Measurements from ENCODE around the gene SERP2. TPM values are rescaled to one million over a fixed set of nuclear protein-coding genes. Genes with fewer than 3 reads are reported as not detected.

The SERP2 gene
- polyA plus RNA-seq, 1 donor from 2014 or later = 15.4 TPM

DNA sequence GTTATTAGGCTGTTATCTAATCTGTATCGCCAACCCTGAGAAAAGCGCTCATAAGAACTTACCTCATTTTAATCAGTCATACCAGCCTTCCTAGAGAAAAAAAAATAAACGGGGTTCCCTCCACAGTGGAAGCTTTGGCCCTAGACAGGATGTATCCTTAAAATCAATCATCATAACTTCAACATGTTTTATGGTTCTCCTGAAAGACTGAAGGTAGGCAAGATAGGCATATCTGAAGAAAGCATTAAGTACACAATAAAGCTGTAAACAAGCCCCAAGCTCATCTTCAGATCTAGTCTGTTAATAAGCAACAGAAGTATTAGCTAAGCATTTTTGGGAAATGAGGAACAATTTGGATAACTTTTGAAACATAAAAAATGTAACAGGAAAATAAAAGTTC, 18.7 kb upstream of the SERP2 start:
- H3K9me3 ChIP-seq (ENCODE audit: low read length) = no peaks in the 10 kb centered on the region
- TF ChIP-seq RAD21 (conservative IDR thresholded peaks at IDR 0.05) (no peak), SMC3 (conservative IDR thresholded peaks at IDR 0.05; ENCODE audit: poor library complexity) (no peak), EZH2 (IDR thresholded peaks at IDR 0.05; ENCODE audit: borderline replicate concordance, insufficient read depth, low read length, poor library complexity, severe bottlenecking) (no peak), MXI1 (conservative IDR thresholded peaks at IDR 0.05; ENCODE audit: poor library complexity, severe bottlenecking) (no peak), TAF1 (IDR thresholded peaks at IDR 0.05; ENCODE audit: low read depth) (no peak), POLR2AphosphoS5 (IDR thresholded peaks at IDR 0.05) (no peak), EP300 (conservative IDR thresholded peaks at IDR 0.05; ENCODE audit: poor library complexity, severe bottlenecking) (no peak)
- TF ChIP-seq, protein P1, sequence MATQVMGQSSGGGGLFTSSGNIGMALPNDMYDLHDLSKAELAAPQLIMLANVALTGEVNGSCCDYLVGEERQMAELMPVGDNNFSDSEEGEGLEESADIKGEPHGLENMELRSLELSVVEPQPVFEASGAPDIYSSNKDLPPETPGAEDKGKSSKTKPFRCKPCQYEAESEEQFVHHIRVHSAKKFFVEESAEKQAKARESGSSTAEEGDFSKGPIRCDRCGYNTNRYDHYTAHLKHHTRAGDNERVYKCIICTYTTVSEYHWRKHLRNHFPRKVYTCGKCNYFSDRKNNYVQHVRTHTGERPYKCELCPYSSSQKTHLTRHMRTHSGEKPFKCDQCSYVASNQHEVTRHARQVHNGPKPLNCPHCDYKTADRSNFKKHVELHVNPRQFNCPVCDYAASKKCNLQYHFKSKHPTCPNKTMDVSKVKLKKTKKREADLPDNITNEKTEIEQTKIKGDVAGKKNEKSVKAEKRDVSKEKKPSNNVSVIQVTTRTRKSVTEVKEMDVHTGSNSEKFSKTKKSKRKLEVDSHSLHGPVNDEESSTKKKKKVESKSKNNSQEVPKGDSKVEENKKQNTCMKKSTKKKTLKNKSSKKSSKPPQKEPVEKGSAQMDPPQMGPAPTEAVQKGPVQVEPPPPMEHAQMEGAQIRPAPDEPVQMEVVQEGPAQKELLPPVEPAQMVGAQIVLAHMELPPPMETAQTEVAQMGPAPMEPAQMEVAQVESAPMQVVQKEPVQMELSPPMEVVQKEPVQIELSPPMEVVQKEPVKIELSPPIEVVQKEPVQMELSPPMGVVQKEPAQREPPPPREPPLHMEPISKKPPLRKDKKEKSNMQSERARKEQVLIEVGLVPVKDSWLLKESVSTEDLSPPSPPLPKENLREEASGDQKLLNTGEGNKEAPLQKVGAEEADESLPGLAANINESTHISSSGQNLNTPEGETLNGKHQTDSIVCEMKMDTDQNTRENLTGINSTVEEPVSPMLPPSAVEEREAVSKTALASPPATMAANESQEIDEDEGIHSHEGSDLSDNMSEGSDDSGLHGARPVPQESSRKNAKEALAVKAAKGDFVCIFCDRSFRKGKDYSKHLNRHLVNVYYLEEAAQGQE (IDR thresholded peaks at IDR 0.05; ENCODE audit: borderline replicate concordance) = no peak
- TF ChIP-seq, protein P2, sequence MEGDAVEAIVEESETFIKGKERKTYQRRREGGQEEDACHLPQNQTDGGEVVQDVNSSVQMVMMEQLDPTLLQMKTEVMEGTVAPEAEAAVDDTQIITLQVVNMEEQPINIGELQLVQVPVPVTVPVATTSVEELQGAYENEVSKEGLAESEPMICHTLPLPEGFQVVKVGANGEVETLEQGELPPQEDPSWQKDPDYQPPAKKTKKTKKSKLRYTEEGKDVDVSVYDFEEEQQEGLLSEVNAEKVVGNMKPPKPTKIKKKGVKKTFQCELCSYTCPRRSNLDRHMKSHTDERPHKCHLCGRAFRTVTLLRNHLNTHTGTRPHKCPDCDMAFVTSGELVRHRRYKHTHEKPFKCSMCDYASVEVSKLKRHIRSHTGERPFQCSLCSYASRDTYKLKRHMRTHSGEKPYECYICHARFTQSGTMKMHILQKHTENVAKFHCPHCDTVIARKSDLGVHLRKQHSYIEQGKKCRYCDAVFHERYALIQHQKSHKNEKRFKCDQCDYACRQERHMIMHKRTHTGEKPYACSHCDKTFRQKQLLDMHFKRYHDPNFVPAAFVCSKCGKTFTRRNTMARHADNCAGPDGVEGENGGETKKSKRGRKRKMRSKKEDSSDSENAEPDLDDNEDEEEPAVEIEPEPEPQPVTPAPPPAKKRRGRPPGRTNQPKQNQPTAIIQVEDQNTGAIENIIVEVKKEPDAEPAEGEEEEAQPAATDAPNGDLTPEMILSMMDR (IDR thresholded peaks at IDR 0.05; ENCODE audit: poor library complexity, severe bottlenecking) = no peak
- no peak overlapping the region for H3K4me3 ChIP-seq (ENCODE audit: low read length)

DNA sequence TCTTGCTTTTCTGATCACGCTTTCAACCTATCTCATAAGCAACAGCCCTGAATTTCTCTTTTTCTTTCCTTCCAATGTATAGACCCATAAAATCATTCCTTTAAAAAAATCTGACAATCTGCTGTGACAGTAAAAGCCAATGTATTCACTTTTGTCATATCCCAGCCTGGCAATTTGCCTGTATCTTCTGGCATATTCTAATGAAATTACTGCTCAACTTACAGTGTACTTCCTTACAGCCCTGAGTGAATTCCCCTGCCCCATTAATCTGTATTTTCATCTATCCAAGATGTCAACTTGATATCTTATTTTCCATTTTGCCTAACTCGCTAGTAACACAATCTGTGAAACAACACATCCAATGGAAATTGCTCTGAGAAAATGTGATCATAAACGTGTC, 18.0 kb upstream of the SERP2 start:
- no peak overlapping the region for H3K9ac ChIP-seq (ENCODE audit: low read length)
- peaks cover 6% of the 10 kb centered on the region for H3K27me3 ChIP-seq (ENCODE audit: insufficient read depth, low read depth, low read length)
- H3K9me3 ChIP-seq (ENCODE audit: low read length) = no peaks in the 10 kb centered on the region
- no peaks in the 10 kb centered on the region for H3K36me3 ChIP-seq (ENCODE audit: insufficient read depth, low read length)
- H4K20me1 ChIP-seq (ENCODE audit: insufficient read depth) = no peaks in the 10 kb centered on the region
- H3K79me2 ChIP-seq (replicated peaks; ENCODE audit: insufficient read depth, low read length) = no peaks in the 10 kb centered on the region
- TF ChIP-seq POLR2AphosphoS5 (IDR thresholded peaks at IDR 0.05) (peak; percentile 100), TAF1 (IDR thresholded peaks at IDR 0.05; ENCODE audit: low read depth) (no peak), EZH2 (IDR thresholded peaks at IDR 0.05; ENCODE audit: borderline replicate concordance, insufficient read depth, low read length, poor library complexity, severe bottlenecking) (no peak), MXI1 (conservative IDR thresholded peaks at IDR 0.05; ENCODE audit: poor library complexity, severe bottlenecking) (peak; percentile 37), RAD21 (conservative IDR thresholded peaks at IDR 0.05) (peak; percentile 21), SMC3 (conservative IDR thresholded peaks at IDR 0.05; ENCODE audit: poor library complexity) (no peak), EP300 (conservative IDR thresholded peaks at IDR 0.05; ENCODE audit: poor library complexity, severe bottlenecking) (peak; percentile 98)
- TF ChIP-seq, protein P1 (IDR thresholded peaks at IDR 0.05; ENCODE audit: borderline replicate concordance) = peak; percentile 94
- TF ChIP-seq, protein P2 (IDR thresholded peaks at IDR 0.05; ENCODE audit: poor library complexity, severe bottlenecking) = no peak
- no peaks in the 10 kb centered on the region for H3F3A ChIP-seq (ENCODE audit: insufficient read depth, low read length, poor library complexity, severe bottlenecking)
- no peak overlapping the region for H2AFZ ChIP-seq (ENCODE audit: low read depth, low read length)
- H3K9me2 ChIP-seq (ENCODE audit: insufficient read depth, low read length) = no peaks in the 10 kb centered on the region
- no peak overlapping the region for H3K27ac ChIP-seq (ENCODE audit: low read length)
- no peak overlapping the region for H3K4me3 ChIP-seq (ENCODE audit: low read length)
- H3K4me2 ChIP-seq (ENCODE audit: low read length) = no peak overlapping the region

More for the DNA sequence above, 18.7 kb upstream of the SERP2 start:
- no peak overlapping the region for H3K27ac ChIP-seq (ENCODE audit: low read length)
- no peaks in the 10 kb centered on the region for H3K36me3 ChIP-seq (ENCODE audit: insufficient read depth, low read length)
- H3K79me2 ChIP-seq (replicated peaks; ENCODE audit: insufficient read depth, low read length) = no peaks in the 10 kb centered on the region
- H2AFZ ChIP-seq (ENCODE audit: low read depth, low read length) = no peak overlapping the region
- H4K20me1 ChIP-seq (ENCODE audit: insufficient read depth) = no peaks in the 10 kb centered on the region
- H3F3A ChIP-seq (ENCODE audit: insufficient read depth, low read length, poor library complexity, severe bottlenecking) = no peaks in the 10 kb centered on the region
- no peak overlapping the region for H3K9ac ChIP-seq (ENCODE audit: low read length)
- H3K27me3 ChIP-seq (ENCODE audit: insufficient read depth, low read depth, low read length) = peaks cover 6% of the 10 kb centered on the region
- H3K4me2 ChIP-seq (ENCODE audit: low read length) = no peak overlapping the region
- H3K9me2 ChIP-seq (ENCODE audit: insufficient read depth, low read length) = no peaks in the 10 kb centered on the region

All from neural cell (in vitro differentiated cells).